GM19438 (cell line): ENCODE data around the gene TP53BP1.

Source experiments
- ATAC-seq: cut with Tn5 transposase; IDR thresholded peaks from one replicate; pipeline ENCODE4 v1.9.1; 2021; ENCODE audit warnings: low read depth; ENCODE audit not compliant: unreplicated experiment

Gene TP53BP1

GRCh38 chr15:43488790-43489189 lies 4.2 kb downstream of the TP53BP1 start:
- ATAC-seq = no peak

DNA sequence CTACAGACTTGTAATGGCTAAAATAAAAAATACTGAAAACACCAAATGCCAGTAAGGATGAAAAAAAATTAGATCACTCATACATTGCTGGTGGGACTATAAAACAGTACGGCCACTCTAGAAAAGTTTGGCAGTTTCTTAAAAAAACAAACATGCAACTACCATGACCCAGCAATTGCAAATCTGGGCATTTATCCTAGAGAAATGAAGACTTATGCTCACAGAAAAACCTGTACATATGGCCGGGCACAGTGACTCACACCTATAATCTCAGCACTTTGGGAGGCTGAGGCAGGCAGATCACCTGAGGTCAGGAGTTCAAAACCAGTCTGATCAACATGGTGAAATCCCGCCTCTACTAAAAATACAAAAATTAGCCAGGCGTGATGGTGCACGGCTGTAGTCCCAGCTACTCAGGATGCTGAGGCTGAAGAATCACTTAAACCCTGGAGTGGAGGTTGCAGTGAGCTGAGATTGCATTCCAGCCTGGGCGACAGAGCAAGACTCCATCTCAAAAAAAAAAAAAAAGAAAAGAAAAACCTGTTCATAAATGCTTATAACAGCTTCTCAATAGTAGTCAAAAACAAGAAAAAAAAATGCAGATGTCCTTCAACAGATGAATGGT lies 5.6 kb downstream of the TP53BP1 start:
- no peak for ATAC-seq

GRCh38 chr15:43484455-43484854 lies 8.5 kb downstream of the TP53BP1 start:
- ATAC-seq = no peak

GRCh38 chr15:43483297-43484128 lies 9.4 kb downstream of the TP53BP1 start:
- no peak for ATAC-seq

DNA sequence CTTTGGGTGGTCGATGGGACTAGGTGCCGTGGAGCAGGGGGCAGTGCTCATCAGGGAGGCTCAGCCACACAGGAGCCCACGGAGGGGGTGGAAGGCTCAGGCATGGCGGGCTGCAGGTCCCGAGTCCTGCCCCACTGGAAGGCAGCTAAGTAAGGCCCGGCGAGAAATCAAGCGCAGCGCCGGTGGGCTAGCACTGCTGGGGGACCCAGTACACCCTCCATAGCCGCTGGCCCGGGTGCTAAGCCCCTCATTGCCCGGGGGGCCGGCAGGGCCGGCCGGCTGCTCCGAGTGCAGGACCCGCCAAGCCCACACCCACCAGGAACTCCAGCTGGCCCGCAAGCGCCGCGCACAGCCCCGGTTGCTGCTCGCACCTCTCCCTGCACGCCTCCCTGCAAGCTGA lies 19.1 kb downstream of the TP53BP1 start:
- no peak for ATAC-seq

DNA sequence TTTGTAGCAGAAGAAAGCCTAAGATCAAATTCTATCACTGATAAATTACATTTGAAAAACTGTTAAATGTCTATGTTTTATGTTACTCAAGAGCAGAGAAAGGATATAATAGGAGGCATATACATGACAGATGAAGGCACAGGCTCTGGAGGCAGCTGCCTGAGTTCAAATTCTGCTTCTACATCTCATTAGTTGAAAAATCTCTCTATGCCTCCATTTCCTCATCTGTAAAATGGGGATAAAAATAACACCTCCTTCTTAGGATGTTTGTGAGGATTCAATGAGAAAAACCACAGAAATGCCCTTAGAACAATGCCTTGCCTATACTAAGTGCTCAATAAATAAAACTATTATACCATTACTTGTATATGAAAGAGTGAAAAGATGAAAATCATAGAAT lies 21.0 kb downstream of the TP53BP1 start:
- no peak for ATAC-seq

DNA sequence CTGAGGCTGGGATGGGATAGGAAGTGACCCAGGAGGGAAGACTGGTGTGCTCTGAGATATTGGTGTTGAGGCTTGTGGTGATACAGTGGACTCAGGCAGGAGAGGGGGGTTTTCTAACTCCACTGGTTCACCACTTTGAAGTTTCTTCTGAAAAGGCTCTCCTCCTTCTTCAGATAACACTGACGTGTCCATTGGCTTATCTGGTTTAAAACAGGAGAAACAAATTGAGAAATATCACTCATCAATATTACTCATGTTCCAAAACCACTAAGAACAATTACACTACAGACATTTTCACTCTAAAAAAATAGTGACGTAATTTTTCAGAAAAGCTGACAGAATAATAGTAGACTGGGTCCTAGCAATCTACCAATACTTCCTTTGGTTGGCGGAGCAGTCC lies 23.1 kb downstream of the TP53BP1 start:
- no peak for ATAC-seq

DNA sequence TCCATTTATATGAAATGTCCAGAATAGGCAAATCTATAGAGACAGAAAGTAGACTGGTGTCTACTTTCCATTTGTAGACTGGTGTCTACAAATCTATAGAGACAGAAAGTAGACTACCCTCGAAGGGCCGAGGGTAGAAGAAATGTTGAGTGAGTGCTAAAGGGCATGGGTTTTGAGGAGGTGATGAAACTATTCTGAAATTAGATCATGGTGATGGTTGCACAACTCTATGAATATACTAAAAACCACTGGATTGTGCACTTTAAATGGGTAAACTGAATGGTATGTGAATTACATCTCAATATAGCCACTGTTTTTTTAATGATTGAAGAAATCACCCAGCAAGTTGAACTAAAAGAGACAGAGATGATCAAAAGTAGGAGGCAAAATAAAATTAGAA lies 27.9 kb downstream of the TP53BP1 start:
- no peak for ATAC-seq

GRCh38 chr15:43463998-43464397 lies 29.0 kb downstream of the TP53BP1 start:
- no peak for ATAC-seq

DNA sequence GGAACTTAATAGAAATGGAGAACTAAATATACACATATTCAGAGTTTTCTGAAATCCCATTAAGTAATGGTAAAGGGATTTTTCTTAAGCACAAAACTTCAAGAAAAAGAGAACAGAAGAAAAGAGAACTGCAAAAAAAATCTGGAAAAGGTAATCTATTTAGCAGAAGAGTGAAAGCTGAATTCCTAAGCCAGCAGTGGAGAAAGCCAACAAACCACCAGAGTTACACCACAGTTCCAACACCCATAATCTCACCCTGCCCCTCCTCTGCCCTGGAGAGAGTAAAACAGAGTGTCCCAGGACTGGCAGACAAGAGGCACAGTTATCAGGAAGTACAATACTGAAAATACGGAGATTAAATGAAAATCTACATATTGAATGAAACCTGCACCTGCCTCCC lies 29.4 kb downstream of the TP53BP1 start:
- ATAC-seq = no peak

DNA sequence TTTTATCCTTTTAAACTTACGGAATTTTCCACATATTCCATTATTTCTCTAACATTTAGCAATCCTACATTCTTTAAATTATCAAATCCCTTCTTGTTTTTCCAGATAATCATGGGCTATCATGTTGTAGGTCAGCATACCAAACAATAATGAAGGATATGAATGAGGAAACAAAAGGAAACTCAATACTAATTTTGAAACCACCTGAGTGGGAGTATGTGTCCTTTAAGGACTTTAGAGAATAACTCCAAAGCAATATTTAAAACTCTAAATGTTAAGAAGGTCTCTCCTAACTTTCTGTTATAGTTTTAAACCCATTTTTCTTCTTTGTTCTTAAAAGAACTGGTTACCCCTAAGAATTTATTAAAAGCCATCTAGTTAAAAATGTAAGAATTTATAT lies 43.0 kb downstream of the TP53BP1 start:
- no peak for ATAC-seq

DNA sequence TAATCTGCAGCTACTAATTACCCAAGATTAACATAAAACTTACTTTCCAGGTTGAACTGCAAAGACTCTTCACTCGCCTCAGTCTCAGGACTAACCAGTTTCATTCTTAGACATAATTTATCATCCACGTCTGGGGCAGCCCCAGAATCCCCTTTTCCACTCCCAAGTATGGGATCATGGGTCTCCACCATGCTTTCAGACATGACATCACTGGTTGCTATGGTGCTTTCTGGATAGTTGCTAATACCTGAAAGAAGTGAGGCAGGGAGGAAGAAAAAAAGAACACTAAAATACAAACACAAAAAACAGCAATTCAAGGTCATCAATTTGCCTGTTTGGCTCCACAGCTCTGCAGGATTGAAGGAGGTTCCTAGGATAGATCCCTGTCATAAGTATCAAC lies 46.6 kb downstream of the TP53BP1 start:
- ATAC-seq = no peak

- ATAC-seq = no peak
Measured at GRCh38 chr15:43441316-43441715, 51.6 kb downstream of the TP53BP1 start.

DNA sequence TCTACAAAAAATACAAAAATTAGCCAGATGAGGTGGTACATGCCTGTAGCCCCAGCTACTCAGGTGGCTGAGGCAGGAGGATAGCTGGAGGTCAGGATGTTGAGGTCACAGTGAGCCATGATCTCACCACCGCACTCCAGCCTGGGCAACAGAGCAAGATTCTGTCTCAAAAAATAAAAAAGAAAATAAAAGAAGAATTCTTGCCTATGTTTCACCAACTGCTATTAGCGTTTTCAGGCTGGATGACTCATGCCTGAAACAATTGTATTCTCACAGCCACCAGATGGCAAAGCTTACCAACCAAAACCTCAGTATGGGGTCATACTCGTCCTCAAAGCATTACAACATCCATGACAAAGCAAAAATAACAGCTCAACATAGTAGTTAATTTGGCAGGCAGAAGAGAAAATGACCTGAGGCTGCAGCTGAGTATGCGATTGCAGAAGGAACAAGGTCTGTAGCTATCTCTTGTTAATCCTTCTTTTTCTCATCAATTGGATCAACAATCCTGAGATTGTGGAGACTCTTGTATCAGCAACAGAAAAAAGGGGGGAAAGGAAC lies 52.2 kb downstream of the TP53BP1 start:
- ATAC-seq = no peak

DNA sequence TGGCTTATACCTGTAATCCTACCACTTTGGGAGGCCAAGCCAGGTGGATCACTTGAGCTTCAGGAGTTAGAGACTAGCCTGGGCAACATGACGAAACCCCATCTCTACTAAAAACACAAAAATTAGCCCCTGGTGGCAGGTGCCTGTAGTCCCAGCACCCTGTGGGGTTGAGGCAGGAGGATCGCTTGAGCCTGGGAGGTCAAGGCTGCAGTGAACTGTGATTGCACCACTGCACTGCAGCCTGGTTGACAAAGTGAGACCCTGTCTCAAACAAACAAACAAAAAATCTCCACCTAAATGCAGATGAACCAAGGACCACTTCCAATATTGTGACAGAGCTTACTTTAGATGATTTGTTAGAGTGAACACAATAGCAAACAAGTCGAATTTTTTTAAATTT lies 53.7 kb downstream of the TP53BP1 start:
- ATAC-seq = no peak

DNA sequence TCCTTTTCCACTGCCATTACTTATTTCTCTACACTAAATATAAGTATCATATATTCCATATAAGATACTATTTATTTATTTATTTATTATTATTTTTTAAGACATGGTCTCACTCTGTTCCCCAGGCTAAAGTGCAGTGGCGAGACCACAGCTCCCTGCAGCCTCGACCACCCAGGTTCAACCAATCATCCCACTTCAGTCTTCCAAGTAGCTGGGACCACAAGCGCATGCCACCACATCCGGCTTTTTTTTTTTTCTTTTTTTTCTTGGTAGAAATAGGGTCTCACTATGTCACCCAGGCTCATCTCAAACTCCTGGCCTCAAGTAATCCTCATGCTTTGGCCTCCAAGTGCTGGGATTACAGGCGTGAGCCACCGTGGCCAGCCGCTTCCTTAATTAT lies 56.6 kb downstream of the TP53BP1 start:
- no peak for ATAC-seq

GRCh38 chr15:43434446-43434845 lies 58.5 kb downstream of the TP53BP1 start:
- ATAC-seq = no peak

- no peak for ATAC-seq
Measured at GRCh38 chr15:43433661-43434303, 59.2 kb downstream of the TP53BP1 start.

- no peak for ATAC-seq
Measured at GRCh38 chr15:43433165-43433564, 59.8 kb downstream of the TP53BP1 start.

GRCh38 chr15:43429687-43430086 lies 63.3 kb downstream of the TP53BP1 start:
- no peak for ATAC-seq

DNA sequence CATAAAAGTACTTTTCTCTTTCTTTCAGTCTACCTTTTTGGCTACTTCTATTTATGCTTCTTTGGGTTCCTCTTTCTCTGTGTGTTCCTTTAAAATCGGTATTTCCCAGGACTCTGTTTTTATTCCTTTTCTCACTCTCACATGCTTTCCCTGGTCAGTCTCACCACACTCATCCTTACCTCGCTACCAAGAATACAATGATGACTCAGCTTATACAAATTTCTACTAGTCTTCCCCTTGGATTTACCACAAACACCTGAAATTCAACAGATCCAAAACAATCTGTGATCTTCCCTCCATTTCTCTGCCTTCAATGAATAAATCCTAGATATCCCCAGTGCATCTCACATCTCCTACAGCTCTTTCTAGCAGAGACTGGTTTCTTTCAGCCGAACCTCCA lies 69.2 kb downstream of the TP53BP1 start:
- ATAC-seq = no peak
